Ovary (tissue), 3 donors: ENCODE measurements around the gene CSNK1E.

Experiments
- CTCF ChIP-seq, 3 donors: fragments of 450-650 bp in 2 of 3; fragments of 200-600 bp in 1 of 3; IDR thresholded peaks; one replicate each; pipeline versions ENCODE4 v1.5.1 to v1.8.0; 2016 to 2022; ENCODE audit warnings: antibody characterized with exemption in 3 of 3, mild to moderate bottlenecking in 1 of 3
- POLR2A ChIP-seq: fragments of 450-650 bp; IDR thresholded peaks from one replicate; pipeline ENCODE4 v1.6.1; 2017; ENCODE audit warnings: antibody characterized with exemption, mild to moderate bottlenecking, moderate library complexity
- donor health status: DM: no; HTN: no; CAD: no.

DNA sequence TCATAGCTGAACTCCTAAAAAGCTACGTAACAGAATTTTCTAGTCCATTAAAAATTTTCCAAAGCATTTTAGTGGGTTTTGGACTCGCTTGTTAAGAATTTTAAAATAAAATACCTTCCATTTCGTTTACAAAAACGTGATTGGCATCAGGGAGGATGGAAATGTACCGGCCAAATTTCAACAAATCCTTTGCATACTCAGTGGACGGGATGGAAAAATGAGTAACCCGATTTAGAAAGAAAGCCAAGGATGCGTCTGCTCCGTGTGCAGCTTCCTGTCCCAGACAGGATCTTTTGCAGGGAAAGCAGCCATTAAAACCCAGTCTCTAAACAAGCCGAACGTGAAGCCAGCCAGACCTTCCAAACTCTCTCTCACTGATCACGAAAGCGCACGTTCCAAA, 60.1 kb downstream of the CSNK1E start:
- TF ChIP-seq CTCF (IDR thresholded peaks at IDR 0.05) (no peak), POLR2A (no peak)
